Thoracic aorta (tissue), 2 donors: ENCODE data around the gene LHPP. TPM values are rescaled to one million over a fixed set of nuclear protein-coding genes. Genes with fewer than 3 reads are reported as not detected.

Experiments
- ATAC-seq: fragments of 150-250 bp; one replicate; pipeline ENCODE4 v1.8.0; 2017; ENCODE audit warnings: low read depth; ENCODE audit not compliant: insufficient number of reproducible peaks, low FRiP score
- DNase-seq: peaks from one replicate; pipeline ENCODE4 v3.0.0-alpha.2; 2020; ENCODE audit warnings: low spot score
- H3K27ac ChIP-seq, 2 donors: fragments of 200-600 bp; sonication (generic); 1 replicate in 1 of 2; 2 replicates in 1 of 2; pipeline ENCODE4 v1.5.1; 2016; ENCODE audit warnings: mild to moderate bottlenecking in 2 of 2, moderate library complexity in 2 of 2
- H3K27me3 ChIP-seq: fragments of 200-600 bp; sonication (generic); replicated peaks from 2 replicates; pipeline ENCODE4 v1.6.0; 2016; ENCODE audit warnings: mild to moderate bottlenecking; ENCODE audit not compliant: insufficient read depth
- H3K36me3 ChIP-seq: fragments of 200-600 bp; sonication (generic); one replicate; pipeline ENCODE4 v1.5.1; 2016
- H3K4me1 ChIP-seq, 2 donors: fragments of 200-600 bp; sonication (generic); 1 replicate in 1 of 2; 2 replicates in 1 of 2; pipeline versions ENCODE4 v1.5.1 to v1.6.0; 2016; ENCODE audit warnings: low read depth in 2 of 2, mild to moderate bottlenecking in 1 of 2; ENCODE audit not compliant: control insufficient read depth in 1 of 2
- H3K4me3 ChIP-seq: fragments of 200-600 bp; sonication (generic); 2 replicates; pipeline ENCODE4 v1.5.1; 2016; ENCODE audit warnings: mild to moderate bottlenecking
- H3K9me3 ChIP-seq: fragments of 200-600 bp; sonication (generic); 2 replicates; pipeline ENCODE4 v1.5.1; 2016
- CTCF ChIP-seq: fragments of 200-600 bp; sonication (generic); IDR thresholded peaks from one replicate; pipeline ENCODE4 v1.5.1; 2019; ENCODE audit warnings: antibody characterized with exemption
- total RNA-seq, 2 donors: library from RNA; depleted of rRNA; stranded (reverse); fragments of >200 nt; gene quantifications; one replicate each; pipeline versions ENCODE4 v1.1.0 to v1.2.3, GENCODE V29; 2016

LHPP gene
- total RNA-seq, 2 donors from 2014 or later, result 7.2 to 24.1 TPM

- DNase-seq (no peak), ATAC-seq (no peak)
- H3K27me3 ChIP-seq, result no peaks in the 10 kb centered on the region
- H3K36me3 ChIP-seq, result no peaks in the 10 kb centered on the region
- no peaks in the 10 kb centered on the region for H3K4me1 ChIP-seq
- no peak overlapping the region for H3K27ac ChIP-seq
- no peak for TF ChIP-seq CTCF
- no peaks in the 10 kb centered on the region for H3K9me3 ChIP-seq
- no peak overlapping the region for H3K4me3 ChIP-seq
Observed at GRCh38 chr10:124550293-124551034, 88.8 kb downstream of the LHPP start.

DNA sequence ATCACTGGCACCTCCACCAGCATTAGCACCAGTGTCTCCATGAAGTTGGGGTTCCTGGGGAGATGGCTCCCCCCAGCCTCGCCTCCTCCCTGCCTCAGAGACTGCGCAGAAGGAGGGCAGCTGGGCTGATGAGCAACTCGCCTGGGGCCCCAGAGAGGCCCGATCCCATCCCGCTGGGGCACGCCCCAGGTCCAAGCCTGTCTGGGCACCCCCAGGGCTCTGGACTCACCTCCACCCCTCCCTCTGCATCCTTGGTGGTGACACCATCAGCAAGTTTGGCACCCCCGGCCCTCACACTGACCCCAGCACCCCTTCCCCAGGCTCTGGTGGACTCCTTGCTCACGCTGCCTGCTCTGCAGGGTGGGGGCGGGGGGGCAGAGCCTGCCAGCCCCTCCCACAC is 89.5 kb downstream of the LHPP start:
- DNase-seq (no peak), ATAC-seq (no peak)
- H3K4me3 ChIP-seq, result no peak overlapping the region
- no peak overlapping the region for H3K27ac ChIP-seq
- H3K4me1 ChIP-seq, result no peaks in the 10 kb centered on the region
- no peaks in the 10 kb centered on the region for H3K36me3 ChIP-seq
- no peak for TF ChIP-seq CTCF
- H3K9me3 ChIP-seq, result no peaks in the 10 kb centered on the region
- H3K27me3 ChIP-seq, result no peaks in the 10 kb centered on the region

DNA sequence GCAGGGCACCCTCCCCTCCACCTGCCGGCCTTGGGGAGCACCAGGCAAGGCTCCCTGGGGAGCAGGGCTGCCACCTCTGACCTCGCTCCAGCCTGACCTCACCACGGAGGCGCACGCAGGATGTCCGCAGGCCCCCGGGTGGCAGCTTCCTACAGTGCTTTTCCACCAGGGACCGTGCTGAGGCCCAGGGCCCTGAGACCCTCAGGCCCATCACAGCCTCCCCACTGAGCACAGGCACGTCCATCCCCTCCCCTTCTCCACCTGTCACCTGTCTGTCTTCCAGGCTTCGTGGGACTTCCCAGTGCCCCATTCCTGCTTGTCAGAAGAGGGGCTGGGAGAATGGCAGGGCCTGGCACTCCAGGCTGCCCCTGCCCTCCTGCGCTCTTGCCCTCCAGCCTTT is 90.1 kb downstream of the LHPP start:
- DNase-seq (no peak), ATAC-seq (no peak)
- H3K36me3 ChIP-seq, result no peaks in the 10 kb centered on the region
- no peaks in the 10 kb centered on the region for H3K4me1 ChIP-seq
- no peak overlapping the region for H3K27ac ChIP-seq
- no peak for TF ChIP-seq CTCF
- no peak overlapping the region for H3K4me3 ChIP-seq
- no peaks in the 10 kb centered on the region for H3K27me3 ChIP-seq
- H3K9me3 ChIP-seq, result no peaks in the 10 kb centered on the region

- Histone ChIP-seq H3K27me3 (no peaks in the 10 kb centered on the region), H3K36me3 (no peaks in the 10 kb centered on the region), H3K4me1 (no peaks in the 10 kb centered on the region), H3K9me3 (no peaks in the 10 kb centered on the region), H3K4me3 (no peak overlapping the region), H3K27ac (no peak overlapping the region)
- ATAC-seq (no peak), DNase-seq (no peak)
- TF ChIP-seq CTCF, result no peak
Observed at GRCh38 chr10:124552691-124553276, 91.2 kb downstream of the LHPP start.

GRCh38 chr10:124554085-124554858 is 92.6 kb downstream of the LHPP start:
- Histone ChIP-seq H3K4me1 (peaks cover 0 to 6% of the 10 kb centered on the region in 2 donors), H3K27me3 (no peaks in the 10 kb centered on the region), H3K36me3 (no peaks in the 10 kb centered on the region), H3K9me3 (no peaks in the 10 kb centered on the region), H3K27ac (no peak overlapping the region), H3K4me3 (no peak overlapping the region)
- ATAC-seq (no peak), DNase-seq (no peak)
- TF ChIP-seq CTCF, result no peak
